Measurements from ENCODE around the gene ARSI. TPM values are rescaled to one million over a fixed set of nuclear protein-coding genes. Genes with fewer than 3 reads are reported as not detected.

ARSI gene
- total RNA-seq, 1 donor from 2014 or later: 3.5 TPM

GRCh38 chr5:150313501-150313900 lies 10.8 kb upstream of the ARSI start:
- no peak overlapping the region for H3K4me3 ChIP-seq
- no peaks in the 10 kb centered on the region for H3K36me3 ChIP-seq
- TF ChIP-seq CTCF (IDR thresholded peaks at IDR 0.05): no peak
- no peaks in the 10 kb centered on the region for H3K9me3 ChIP-seq
- H3K4me1 ChIP-seq: no peaks in the 10 kb centered on the region
- intact Hi-C loops (cut with DNase I): no loop called here
- no peak overlapping the region for H3K27ac ChIP-seq
- no peak for DNase-seq
- H3K27me3 ChIP-seq (ENCODE audit: low read depth): no peaks in the 10 kb centered on the region
- no peak for ATAC-seq

GRCh38 chr5:150312518-150312917 lies 9.8 kb upstream of the ARSI start:
- no peak for TF ChIP-seq CTCF (IDR thresholded peaks at IDR 0.05)
- ATAC-seq: no peak
- no peak for DNase-seq
- H3K36me3 ChIP-seq: no peaks in the 10 kb centered on the region
- no peak overlapping the region for H3K27ac ChIP-seq
- H3K4me3 ChIP-seq: no peak overlapping the region
- no peaks in the 10 kb centered on the region for H3K9me3 ChIP-seq
- intact Hi-C loops (cut with DNase I): no loop called here
- no peaks in the 10 kb centered on the region for H3K27me3 ChIP-seq (ENCODE audit: low read depth)
- H3K4me1 ChIP-seq: no peaks in the 10 kb centered on the region

- Histone ChIP-seq H3K4me3 (no peak overlapping the region), H3K36me3 (no peaks in the 10 kb centered on the region), H3K27me3 (ENCODE audit: low read depth) (no peaks in the 10 kb centered on the region), H3K27ac (no peak overlapping the region), H3K9me3 (no peaks in the 10 kb centered on the region), H3K4me1 (no peaks in the 10 kb centered on the region)
- ATAC-seq: no peak
- no peak for DNase-seq
- no peak for TF ChIP-seq CTCF (IDR thresholded peaks at IDR 0.05)
- intact Hi-C loops (cut with DNase I): no loop called here
Observed at GRCh38 chr5:150311015-150311692, 8.4 kb upstream of the ARSI start.

GRCh38 chr5:150310246-150310645 lies 7.5 kb upstream of the ARSI start:
- H3K27ac ChIP-seq: no peak overlapping the region
- intact Hi-C loops (cut with DNase I): no loop called here
- no peak for DNase-seq
- ATAC-seq: no peak
- no peak overlapping the region for H3K4me3 ChIP-seq
- H3K9me3 ChIP-seq: no peaks in the 10 kb centered on the region
- H3K36me3 ChIP-seq: no peaks in the 10 kb centered on the region
- H3K27me3 ChIP-seq (ENCODE audit: low read depth): no peaks in the 10 kb centered on the region
- peaks cover under 1% of the 10 kb centered on the region for H3K4me1 ChIP-seq
- no peak for TF ChIP-seq CTCF (IDR thresholded peaks at IDR 0.05)

- ATAC-seq: no peak
- peaks cover 4% of the 10 kb centered on the region for H3K4me1 ChIP-seq
Observed at GRCh38 chr5:150309886-150310239, 7.2 kb upstream of the ARSI start.

More at GRCh38 chr5:150309886-150310239, 7.2 kb upstream of the ARSI start:
- Histone ChIP-seq H3K27me3 (ENCODE audit: low read depth) (no peaks in the 10 kb centered on the region), H3K36me3 (no peaks in the 10 kb centered on the region), H3K27ac (no peak overlapping the region), H3K4me3 (no peak overlapping the region), H3K9me3 (no peaks in the 10 kb centered on the region)
- no peak for TF ChIP-seq CTCF (IDR thresholded peaks at IDR 0.05)
- intact Hi-C loops (cut with DNase I): no loop called here
- DNase-seq: no peak
